ENCODE measurements around the gene JARID2. TPM values are rescaled to one million over a fixed set of nuclear protein-coding genes. Genes with fewer than 3 reads are reported as not detected.
A peak's percentile ranks its signal among the peaks of the same experiment; 100 is the strongest.

Gene JARID2
- total and polyA plus RNA-seq, 2 of the 4 experiments (the other 2 are of a cell fraction) = 9.6 to 12.9 TPM

DNA sequence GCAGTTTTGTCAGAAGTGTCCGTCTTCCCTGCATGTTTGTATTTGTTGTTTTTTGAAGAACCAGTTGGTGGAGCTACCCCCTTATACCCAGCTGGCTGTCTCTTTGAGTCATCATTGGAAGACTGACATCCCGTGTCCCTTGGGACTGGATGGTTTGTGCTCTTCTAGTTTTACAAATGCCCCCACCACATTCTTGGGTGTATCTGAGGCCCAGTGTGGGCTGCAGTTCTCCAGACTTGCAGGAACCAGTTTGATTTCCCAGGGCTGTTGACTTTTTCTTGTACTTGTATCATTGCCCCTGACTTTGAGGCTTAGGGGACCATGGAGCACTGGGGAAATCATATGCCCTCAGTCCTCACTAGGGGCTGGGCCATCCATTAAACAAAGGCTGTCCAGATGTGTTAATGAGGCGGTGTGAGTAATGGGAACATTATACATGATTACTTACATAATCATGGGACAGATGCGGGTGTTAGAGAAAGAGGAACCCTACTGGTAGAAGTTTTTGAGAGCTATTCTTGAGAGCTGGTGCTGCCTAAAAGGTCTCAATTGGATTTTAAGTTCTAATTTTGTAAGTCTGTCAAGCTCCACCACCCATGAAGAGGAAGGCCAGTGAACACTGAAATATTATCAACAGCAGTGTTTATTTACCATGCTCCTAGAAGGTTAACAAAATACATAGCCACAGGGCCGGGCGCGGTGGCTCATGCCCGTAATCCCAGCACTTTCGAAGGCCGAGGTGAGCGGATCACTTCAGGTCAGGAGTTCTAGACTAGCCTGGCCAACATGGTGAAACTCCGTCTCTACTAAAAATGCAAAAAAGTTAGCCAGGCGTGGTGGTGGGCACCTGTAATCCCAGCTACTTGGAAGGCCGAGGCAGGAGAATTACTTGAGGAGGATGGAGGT is 8.5 kb downstream of the JARID2 start:
- Histone ChIP-seq H4K20me1 (ENCODE audit: insufficient read depth, low read length) (peaks cover 94% of the 10 kb centered on the region), H2AK9ac (replicated peaks; ENCODE audit: low read depth, low read length, poor library complexity) (no peak overlapping the region), H2BK120ac (ENCODE audit: low read depth, low read length) (no peak overlapping the region), H3K9me3 (ENCODE audit: control insufficient read depth, insufficient read depth, low read length) (no peaks in the 10 kb centered on the region), H3K4me2 (ENCODE audit: low read depth, low read length) (no peak overlapping the region), H4K5ac (ENCODE audit: low read depth, low read length) (no peak overlapping the region), H2AK5ac (ENCODE audit: low read depth, low read length) (peak overlapping the region; percentile 14; the same call in 1 of the 2 replicates), H3K4me1 (ENCODE audit: control insufficient read depth, insufficient read depth, low read length) (peaks cover 10% of the 10 kb centered on the region), H3K18ac (ENCODE audit: low read depth, low read length) (no peak overlapping the region), H3K14ac (replicated peaks; ENCODE audit: low read depth, low read length) (0 out of 2 replicates have a peak overlapping the region, but pooled peaks have one; percentile 41), H3K56ac (ENCODE audit: extremely low read depth, insufficient read depth, low read length) (no peak overlapping the region), H3K79me1 (ENCODE audit: low read depth in 1 of 2, low read length in 2 of 2) (peaks cover 11 to 81% of the 10 kb centered on the region in 2 experiments), H3K9me1 (ENCODE audit: insufficient read depth, low read length) (peaks cover 16% of the 10 kb centered on the region), H4K8ac (ENCODE audit: low read depth in 2 of 2, low read length in 2 of 2) (no peak overlapping the region), H3K9ac (ENCODE audit: low read depth, low read length) (no peak overlapping the region), H3K4ac (ENCODE audit: low read depth, low read length) (no peak overlapping the region), H3K27me3 (ENCODE audit: control insufficient read depth, insufficient read depth, low read length) (no peaks in the 10 kb centered on the region), H3K36me3 (ENCODE audit: control insufficient read depth, insufficient read depth, low read length) (peaks cover 2% of the 10 kb centered on the region; the same call in 1 of the 2 replicates), H2BK15ac (ENCODE audit: low read depth, low read length) (no peak overlapping the region), H2BK20ac (ENCODE audit: low read depth, low read length) (no peak overlapping the region), H4K91ac (ENCODE audit: insufficient read depth, low read depth, low read length) (no peak overlapping the region), H2BK5ac (ENCODE audit: low read depth, low read length, poor library complexity, severe bottlenecking) (no peak overlapping the region), H3K27ac (ENCODE audit: insufficient read depth, low read length) (no peak overlapping the region), H2AFZ (replicated peaks; ENCODE audit: low read length, poor library complexity) (no peak overlapping the region), H3K23ac (ENCODE audit: low read depth, low read length) (no peak overlapping the region), H3K4me3 (ENCODE audit: insufficient read depth, low read depth, low read length) (no peak overlapping the region)
- intact Hi-C loops (cut with micrococcal nuclease) (no loop called here), dilution Hi-C loops (cut with HindIII; ENCODE audit: low sequenced_read_pairs, unreplicated experiment) (no loop called here), in situ Hi-C loops (cut with MboI; ENCODE audit: low sequenced_read_pairs) (loop anchor here (10.0 to 25.0 kb wide), 2 partner anchors 130 to 358 kb away; no protein-coding TSS in a partner anchor)
- no peak for TF ChIP-seq CEBPB (IDR thresholded peaks at IDR 0.05; ENCODE audit: low read depth, low read length)
- TF ChIP-seq, protein P1, sequence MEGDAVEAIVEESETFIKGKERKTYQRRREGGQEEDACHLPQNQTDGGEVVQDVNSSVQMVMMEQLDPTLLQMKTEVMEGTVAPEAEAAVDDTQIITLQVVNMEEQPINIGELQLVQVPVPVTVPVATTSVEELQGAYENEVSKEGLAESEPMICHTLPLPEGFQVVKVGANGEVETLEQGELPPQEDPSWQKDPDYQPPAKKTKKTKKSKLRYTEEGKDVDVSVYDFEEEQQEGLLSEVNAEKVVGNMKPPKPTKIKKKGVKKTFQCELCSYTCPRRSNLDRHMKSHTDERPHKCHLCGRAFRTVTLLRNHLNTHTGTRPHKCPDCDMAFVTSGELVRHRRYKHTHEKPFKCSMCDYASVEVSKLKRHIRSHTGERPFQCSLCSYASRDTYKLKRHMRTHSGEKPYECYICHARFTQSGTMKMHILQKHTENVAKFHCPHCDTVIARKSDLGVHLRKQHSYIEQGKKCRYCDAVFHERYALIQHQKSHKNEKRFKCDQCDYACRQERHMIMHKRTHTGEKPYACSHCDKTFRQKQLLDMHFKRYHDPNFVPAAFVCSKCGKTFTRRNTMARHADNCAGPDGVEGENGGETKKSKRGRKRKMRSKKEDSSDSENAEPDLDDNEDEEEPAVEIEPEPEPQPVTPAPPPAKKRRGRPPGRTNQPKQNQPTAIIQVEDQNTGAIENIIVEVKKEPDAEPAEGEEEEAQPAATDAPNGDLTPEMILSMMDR (conservative IDR thresholded peaks at IDR 0.05; ENCODE audit: low read depth, low read length) = 0 out of 2 replicates have a peak, but pooled peaks have one; percentile 4
- ATAC-seq (ENCODE audit: low read depth) (no peak), DNase-seq (no peak)
- POLR2A ChIA-PET (ENCODE audit: unreplicated experiment) = no interaction called here
- WGBS, 2 experiments (ENCODE audit: extremely low coverage in 2 of 2, insufficient read length in 1 of 2) = 100% methylated on average over 7 of the region's 14 CpGs; no CpG with 5 or more reads in 1 of the 2 experiments
- BruUV-seq (replicated peaks) = no TSS peak
- CTCF ChIA-PET = no interaction called here
